Fibroblast of skin of right quadriceps (primary cell): ENCODE data around the gene NKIRAS1.
A peak's percentile ranks its signal among the peaks of the same experiment; 100 is the strongest.

Source experiments
- DNase-seq: peaks from one replicate; pipeline ENCODE4 v3.0.0-alpha.2; 2013

NKIRAS1 gene

DNA sequence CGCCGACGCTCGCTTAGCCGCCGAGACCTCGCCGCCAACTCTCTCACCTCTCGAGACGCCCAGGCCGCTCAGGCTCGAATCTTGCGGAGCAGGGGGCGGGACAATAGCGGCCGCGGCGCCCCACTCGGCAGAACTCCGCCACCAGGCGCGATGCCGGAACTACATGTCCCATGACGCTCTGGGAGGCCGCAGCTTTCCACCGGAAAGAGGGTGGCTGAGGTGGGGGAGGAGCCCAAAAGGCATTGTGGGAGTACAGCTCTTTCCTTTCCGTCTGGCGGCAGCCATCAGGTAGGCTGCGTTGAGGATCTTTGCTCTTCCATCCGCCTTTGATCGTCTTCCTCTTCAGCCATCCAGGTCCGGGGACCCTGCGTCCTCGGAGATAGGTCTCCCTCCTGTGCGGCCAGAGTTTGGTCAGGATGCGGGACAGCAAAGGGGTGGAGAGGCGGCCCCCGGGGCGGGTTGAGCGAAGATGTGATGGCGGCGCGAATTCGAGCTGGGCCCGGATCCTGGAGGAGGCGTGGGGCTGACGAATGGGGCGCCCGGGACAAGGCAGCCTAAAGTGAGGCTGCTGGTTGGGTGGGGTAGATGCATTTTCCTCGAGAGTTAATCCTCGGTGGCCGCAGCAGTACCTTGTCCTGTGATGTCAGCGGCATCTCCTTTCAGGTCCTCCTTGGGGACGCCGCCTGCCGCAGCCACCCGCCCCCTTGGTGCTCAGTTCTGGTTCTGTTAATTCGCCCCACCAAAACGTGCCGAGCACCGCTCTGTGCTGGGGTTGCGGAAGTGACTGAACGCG, at the start of gene NKIRAS1, which contains the start of gene RPL15:
NKIRAS1 (minus strand) TSS at position 105 of the 793 bp plus-strand sequence. CDS start 6,086 bp downstream, outside the sequence.
RPL15 (plus strand) TSS at position 247 of the 793 bp plus-strand sequence. CDS start 728 bp downstream, outside the sequence.
- DNase-seq, result peak; percentile 97

DNA sequence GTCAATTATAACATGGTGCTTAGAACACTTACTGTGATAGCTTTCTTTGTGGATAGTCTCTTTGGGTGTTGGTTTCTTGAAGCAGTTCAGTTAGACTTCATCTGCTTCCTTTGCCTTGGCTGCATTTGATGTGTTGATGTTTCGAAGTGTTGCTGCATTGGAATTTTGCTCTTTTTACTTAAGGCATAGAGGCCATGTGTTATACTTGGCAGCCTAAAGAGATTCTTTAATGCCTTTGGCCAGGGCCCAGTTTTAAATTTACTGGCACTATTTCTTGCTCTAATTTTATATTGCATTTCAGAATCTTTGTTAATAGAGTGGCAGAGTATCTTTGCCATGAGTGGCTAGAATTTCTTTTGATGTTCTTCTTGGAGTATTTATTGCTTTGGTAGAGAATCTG, 49.5 kb upstream of the NKIRAS1 start:
- peak; percentile 85 for DNase-seq

DNA sequence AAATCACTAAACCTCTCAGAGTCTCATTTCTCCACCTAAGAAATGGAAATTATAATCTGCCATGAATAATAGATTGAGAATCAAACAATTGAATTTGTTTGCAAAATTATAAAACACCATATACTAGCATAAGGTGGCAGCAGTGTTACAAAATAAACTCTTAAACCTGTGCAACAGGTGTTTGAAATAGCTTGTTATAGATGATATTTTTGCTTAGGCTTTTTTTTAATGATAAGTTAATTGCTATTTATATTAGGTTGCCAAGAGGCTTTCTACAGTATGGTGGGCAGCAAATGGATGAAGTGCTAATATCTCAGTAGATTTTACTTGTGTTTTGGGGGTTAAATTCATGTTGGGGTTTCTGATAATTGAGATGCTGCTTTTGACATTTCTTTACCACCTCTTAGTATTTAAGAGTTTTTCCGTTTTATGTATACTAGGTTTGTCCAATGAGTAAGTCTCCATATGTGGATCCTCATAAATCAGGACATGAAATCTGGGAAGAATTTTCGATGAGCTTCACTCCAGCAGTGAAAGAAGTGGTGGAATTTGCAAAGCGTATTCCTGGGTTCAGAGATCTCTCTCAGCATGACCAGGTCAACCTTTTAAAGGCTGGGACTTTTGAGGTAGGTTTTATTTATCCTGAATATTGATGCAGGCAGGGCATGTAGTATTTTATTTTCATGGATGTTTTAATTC, 47.9 kb upstream of the NKIRAS1 start:
- peak; percentile 51 for DNase-seq

DNA sequence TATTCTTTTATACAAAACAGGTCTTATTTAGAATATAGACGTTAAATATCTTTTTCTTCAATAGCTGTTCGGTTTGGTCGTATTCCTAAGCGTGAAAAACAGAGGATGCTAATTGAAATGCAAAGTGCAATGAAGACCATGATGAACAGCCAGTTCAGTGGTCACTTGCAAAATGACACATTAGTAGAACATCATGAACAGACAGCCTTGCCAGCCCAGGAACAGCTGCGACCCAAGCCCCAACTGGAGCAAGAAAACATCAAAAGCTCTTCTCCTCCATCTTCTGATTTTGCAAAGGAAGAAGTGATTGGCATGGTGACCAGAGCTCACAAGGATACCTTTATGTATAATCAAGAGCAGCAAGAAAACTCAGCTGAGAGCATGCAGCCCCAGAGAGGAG, 45.1 kb upstream of the NKIRAS1 start:
- DNase-seq, result no peak

DNA sequence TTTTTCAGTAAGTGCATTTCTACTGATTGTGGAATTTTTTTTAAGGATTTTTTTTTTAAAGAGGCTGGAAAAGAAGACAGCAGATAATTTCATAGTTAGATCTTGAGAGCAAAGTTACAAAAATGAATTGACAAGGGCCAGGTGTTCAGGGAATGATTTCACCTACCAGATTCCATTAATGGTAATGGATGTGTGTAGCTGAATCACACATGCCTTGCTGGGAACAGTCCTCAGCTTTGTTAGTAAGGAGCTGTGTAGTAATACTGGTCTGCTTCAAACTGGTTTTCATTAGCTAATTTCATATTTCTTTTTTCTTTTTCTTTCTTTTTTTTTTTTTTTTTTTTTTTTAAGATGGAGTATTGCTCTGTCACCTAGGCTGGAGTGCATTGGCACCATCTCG, 44.3 kb upstream of the NKIRAS1 start:
- DNase-seq, result no peak

DNA sequence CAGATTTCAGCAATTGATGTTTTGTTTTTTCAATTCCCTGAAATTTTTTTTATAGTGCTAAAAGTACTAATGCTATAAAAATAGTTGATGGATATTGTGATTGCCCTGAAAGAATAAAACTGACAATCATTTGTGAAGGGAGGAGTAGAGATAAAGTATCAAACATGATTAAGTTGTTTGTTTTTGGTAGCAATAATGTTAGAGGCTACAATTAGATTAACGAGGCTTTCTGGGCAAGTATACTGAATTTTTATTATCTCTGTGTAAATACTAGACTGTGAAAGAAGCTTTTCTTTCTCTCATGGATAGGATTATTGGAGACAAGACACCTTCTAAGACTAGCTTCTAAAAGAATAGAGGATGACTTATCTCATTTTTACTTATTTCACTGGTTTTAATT, 43.9 kb upstream of the NKIRAS1 start:
- no peak for DNase-seq

DNA sequence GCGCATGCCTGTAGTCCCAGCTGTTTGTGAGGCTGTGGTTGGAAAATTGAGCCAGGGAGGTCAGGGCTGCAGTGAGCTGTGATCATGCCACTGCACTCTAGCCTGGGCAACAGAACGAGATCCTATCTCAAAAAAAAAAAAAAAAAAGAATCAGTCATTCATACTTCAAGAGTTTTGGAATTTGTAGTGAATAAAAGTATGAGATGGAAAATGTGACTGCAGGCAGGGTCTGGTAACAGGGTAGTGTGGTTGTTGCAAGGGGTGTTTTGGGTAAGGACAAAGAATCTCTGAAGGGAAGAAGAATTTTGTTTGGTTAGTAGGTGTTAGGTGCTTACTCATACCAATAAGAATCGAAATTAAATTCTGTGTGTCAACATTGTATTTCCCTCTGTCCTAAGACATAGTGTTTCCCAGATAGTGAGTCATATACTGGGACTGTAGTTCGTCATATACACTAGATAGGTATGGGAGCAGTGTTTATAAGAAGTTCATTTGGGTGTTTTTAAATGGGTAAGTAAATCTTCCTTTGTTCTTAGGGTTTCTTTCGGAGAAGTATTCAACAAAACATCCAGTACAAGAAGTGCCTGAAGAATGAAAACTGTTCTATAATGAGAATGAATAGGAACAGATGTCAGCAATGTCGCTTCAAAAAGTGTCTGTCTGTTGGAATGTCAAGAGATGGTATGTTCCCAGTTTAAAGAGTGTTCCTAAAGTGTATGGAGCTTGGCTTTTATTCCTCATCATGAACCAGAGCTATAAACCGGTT, 42.5 kb upstream of the NKIRAS1 start:
- DNase-seq, result peak; percentile 90

DNA sequence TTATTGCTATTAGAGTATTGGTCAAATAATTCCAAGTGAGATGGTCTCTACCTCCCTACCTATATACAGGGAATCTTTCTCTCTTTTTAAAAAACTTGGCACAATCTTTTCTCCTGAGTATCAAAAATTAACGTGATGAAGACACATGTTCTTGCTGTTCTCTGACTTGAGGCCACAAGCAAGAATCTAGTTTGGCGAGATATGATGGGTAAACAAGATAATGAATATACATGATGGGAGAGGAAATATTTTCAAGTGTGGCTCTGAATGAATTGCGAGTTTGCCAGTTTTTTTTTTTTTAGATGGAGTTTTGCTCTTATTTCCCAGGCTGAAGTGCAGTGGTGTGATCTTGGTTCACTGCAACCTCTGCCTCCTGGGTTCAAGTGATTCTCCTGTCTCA, 39.9 kb upstream of the NKIRAS1 start:
- no peak for DNase-seq

- DNase-seq, result no peak
These were observed 37.4 kb upstream of the NKIRAS1 start for GRCh38 chr3:23954144-23954543.

GRCh38 chr3:23953523-23953922, 36.7 kb upstream of the NKIRAS1 start:
- DNase-seq, result no peak

DNA sequence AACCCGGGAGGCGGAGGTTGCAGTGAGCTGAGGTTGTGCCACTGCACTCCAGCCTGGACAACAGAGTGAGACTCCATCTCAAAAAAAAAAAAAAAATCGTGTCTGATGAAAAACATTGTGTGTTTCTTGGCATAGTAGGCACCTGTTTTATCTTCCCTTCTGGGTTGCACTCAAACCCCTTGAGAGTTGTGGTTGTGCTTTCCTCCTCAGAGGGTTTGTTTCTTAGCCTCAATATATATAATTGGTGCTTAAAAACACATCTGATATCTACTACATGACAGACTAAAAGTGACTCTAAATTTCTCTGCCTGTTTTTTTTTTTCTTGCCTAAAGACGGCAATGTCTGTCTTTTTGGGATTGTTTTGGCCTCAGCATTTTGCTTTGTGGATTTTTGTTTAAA, 35.9 kb upstream of the NKIRAS1 start:
- DNase-seq, result no peak

- DNase-seq, result no peak
These were observed 33.5 kb upstream of the NKIRAS1 start for GRCh38 chr3:23950293-23950692.

- no peak for DNase-seq
These were observed 33.0 kb upstream of the NKIRAS1 start for GRCh38 chr3:23949784-23950183.

DNA sequence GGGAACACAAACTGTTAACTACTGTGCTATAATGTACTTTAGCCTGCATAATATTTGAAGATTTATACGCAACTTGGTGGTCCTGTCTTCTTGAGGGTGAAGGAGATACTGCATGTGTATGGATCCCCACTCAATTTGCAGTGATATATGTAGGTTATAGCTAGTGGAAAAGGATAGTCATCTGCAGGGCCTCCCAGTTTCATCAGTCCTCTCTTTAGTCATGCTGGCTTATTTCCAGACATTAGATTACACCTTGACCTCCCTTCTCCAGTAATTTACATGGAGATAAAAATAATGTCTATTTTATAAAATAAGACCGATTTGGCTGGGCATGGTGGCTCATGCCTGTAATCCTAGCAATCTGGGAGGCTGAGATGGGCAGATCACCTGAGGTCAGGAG, 32.0 kb upstream of the NKIRAS1 start:
- DNase-seq, result no peak

GRCh38 chr3:23945913-23946687, 29.3 kb upstream of the NKIRAS1 start:
- peak; percentile 98 for DNase-seq

GRCh38 chr3:23945663-23945912, 28.8 kb upstream of the NKIRAS1 start:
- no peak for DNase-seq

GRCh38 chr3:23944861-23945662, 28.3 kb upstream of the NKIRAS1 start, which contains the start of gene NR1D2:
Gene NR1D2, plus strand, starts transcription at chr3:23945286. Its CDS starts 293 bp downstream, at chr3:23945579.
- DNase-seq, result peak; percentile 84

- DNase-seq, result no peak
These were observed 27.4 kb upstream of the NKIRAS1 start for GRCh38 chr3:23944007-23944783.

GRCh38 chr3:23942546-23942945, 25.8 kb upstream of the NKIRAS1 start:
- no peak for DNase-seq

- DNase-seq, result no peak
These were observed 24.6 kb upstream of the NKIRAS1 start for GRCh38 chr3:23941440-23941839.

DNA sequence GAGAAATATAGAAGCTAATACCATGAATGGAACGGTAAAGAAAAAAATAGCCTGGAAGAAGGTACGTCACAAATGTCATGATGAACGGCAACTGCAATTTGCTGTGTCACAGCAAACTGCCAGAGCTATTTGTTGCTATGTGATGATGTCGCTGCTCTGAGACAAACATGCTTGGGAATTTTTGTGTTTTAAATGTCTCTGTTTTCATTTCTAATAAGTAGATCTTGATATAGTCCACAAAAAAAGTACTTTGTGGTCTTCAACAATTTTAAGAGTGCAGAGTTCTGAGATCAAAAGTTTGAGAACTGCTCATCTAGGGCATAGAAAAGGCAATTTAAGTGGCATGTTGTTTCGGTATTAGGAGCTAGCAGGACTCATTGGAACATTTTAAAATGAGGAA, 24.0 kb upstream of the NKIRAS1 start:
- no peak for DNase-seq
